HG03469 (cell line): ENCODE data around the gene CRACR2A.

Experiments used
- ATAC-seq: cut with Tn5 transposase; IDR thresholded peaks from one replicate; pipeline ENCODE4 v1.9.1; 2021; ENCODE audit warnings: mild to moderate bottlenecking, moderate library complexity, moderate number of reproducible peaks; ENCODE audit not compliant: unreplicated experiment

Gene CRACR2A, protein sequence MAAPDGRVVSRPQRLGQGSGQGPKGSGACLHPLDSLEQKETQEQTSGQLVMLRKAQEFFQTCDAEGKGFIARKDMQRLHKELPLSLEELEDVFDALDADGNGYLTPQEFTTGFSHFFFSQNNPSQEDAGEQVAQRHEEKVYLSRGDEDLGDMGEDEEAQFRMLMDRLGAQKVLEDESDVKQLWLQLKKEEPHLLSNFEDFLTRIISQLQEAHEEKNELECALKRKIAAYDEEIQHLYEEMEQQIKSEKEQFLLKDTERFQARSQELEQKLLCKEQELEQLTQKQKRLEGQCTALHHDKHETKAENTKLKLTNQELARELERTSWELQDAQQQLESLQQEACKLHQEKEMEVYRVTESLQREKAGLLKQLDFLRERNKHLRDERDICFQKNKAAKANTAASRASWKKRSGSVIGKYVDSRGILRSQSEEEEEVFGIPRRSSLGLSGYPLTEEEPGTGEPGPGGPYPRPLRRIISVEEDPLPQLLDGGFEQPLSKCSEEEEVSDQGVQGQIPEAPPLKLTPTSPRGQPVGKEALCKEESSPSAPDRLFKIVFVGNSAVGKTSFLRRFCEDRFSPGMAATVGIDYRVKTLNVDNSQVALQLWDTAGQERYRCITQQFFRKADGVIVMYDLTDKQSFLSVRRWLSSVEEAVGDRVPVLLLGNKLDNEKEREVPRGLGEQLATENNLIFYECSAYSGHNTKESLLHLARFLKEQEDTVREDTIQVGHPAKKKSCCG

DNA sequence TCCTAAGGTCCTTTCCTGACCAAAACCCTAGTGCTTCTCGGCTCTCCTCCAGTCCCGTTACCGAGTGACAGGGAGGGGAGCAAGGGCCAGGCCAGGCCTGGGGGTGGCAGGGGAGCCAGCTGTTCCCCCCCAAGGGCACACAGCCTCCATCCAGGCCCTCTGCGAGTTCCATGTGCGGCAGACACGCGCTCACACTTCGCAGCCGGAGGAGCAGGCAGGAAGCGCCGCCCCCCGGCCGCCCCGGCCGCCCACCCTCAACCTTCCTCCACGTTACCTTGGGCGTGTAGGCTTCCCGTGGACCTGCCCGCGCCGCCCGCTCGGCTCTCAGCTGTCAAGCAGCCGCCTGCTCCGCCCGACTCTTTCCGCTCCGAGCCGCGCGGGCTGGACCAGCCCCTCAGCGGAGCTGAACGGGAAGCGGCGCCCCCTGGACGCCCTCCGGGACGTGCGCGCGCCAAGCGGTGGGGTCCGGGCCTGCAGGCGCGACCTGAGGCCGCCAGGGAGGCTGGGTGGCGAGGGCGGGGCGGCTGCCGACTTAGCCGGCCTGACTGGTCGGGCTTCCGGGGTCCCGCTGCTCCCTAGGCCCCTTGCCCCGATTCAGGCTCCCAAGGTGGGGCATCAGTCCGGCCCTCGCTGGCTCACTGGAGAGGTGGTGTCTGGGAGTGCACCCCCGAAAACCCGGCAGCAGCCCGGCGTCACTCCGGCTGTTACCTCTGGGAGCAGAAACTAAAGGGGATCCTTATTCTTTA is at the start of gene CRACR2A:
TSS of gene CRACR2A (minus strand) at position 369 of the 746 bp plus-strand sequence. CDS start 56,110 bp downstream, outside the sequence.
- peak; percentile 56 for ATAC-seq

- no peak for ATAC-seq
Measured at GRCh38 chr12:3797531-3798048, 44.7 kb upstream of the CRACR2A start.

- no peak for ATAC-seq
Measured at GRCh38 chr12:3795492-3796133, 42.7 kb upstream of the CRACR2A start.

DNA sequence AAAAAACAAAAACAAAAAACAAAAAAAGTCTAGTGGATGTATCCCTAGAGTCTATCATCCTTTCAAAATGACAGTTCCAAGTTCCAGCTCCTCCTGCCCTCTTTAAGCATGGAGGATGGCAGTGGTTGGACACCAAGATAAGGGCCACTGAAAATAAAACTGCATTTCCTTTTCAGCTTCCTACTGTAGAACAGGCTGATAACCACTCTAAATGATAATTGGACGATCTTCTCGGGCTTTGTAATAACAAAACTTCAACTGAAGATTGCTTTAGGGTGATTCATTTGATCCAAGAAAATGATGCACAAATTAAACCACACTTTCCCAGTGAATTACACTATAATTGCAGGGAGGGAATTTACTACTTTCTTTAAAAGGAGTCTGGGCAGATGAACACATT is 42.2 kb upstream of the CRACR2A start:
- ATAC-seq = no peak

- no peak for ATAC-seq
Measured at GRCh38 chr12:3792623-3793288, 39.8 kb upstream of the CRACR2A start.

- ATAC-seq = no peak
Measured at GRCh38 chr12:3791256-3791874, 38.5 kb upstream of the CRACR2A start.

- no peak for ATAC-seq
Measured at GRCh38 chr12:3790642-3791041, 37.7 kb upstream of the CRACR2A start.

GRCh38 chr12:3789838-3790237 is 36.9 kb upstream of the CRACR2A start:
- no peak for ATAC-seq

- no peak for ATAC-seq
Measured at GRCh38 chr12:3777206-3777809, 24.4 kb upstream of the CRACR2A start.

GRCh38 chr12:3775385-3776035 is 22.6 kb upstream of the CRACR2A start:
- ATAC-seq = no peak

DNA sequence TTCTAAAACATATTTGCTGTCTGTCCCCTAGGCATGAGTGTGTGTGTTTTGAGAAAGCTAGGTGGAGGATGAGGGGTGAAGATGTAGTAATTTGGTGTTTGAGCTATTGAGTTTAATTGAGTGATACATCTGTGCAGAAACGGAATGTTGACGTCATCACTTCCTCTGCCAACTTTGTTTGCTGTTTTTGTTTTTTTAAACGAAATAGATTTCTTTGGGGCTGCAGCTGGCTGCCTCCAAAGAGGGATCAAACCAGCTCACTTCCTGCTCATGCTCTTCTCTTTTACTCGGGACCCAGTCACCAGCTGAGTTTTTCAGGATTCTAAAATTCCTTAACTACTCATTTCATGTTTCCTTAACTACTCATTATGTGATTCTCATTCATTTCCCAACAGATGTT is 19.5 kb upstream of the CRACR2A start:
- ATAC-seq = no peak

DNA sequence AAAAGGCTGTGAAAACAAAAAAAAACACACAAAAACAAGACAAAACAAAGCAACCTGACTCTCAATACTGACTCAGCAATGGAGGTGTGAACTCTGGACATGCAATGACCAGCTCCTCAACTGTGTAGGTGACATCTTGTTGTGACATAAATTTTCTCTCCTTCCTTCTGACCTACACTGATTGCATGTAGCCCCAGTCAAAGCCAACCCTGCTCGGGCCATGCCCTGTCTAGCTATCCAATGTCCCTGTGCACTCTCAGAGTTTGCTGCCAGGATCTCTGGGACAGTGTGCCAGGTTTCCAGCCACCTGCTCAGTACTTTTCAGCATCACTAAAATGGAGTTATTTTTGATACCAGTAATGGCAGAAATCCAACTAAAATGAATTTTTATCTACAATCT is 18.9 kb upstream of the CRACR2A start:
- ATAC-seq = no peak

DNA sequence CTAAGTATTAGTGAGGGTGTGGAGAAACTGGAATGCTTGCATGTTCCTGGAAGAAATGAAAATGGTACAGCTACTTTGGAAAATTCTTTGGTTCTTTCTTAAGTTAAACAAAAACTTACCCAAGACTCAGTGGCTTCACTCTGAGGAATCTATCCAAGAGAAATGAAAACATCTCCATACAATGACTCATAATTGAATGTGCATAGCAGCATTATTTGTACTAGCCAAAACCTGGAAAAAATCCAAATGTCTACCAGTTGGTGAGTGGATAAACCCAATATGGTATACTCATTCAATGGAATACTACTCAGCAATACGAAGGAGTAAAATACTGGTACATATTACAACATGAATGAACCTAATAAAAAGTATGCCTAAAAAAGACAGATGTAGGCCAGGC is 18.0 kb upstream of the CRACR2A start:
- ATAC-seq = no peak

GRCh38 chr12:3768911-3769447 is 16.1 kb upstream of the CRACR2A start:
- ATAC-seq = no peak

- no peak for ATAC-seq
Measured at GRCh38 chr12:3761116-3761735, 8.3 kb upstream of the CRACR2A start.

GRCh38 chr12:3759878-3760277 is 7.0 kb upstream of the CRACR2A start:
- ATAC-seq = no peak

GRCh38 chr12:3757261-3757660 is 4.4 kb upstream of the CRACR2A start:
- ATAC-seq = no peak

GRCh38 chr12:3755898-3756297 is 3.0 kb upstream of the CRACR2A start:
- no peak for ATAC-seq
